GM18507 (cell line): Measurements from ENCODE around the gene AGL.
"Not testable (repeated sequence)": the region's sequence is repeated elsewhere in the genome, so short reads cannot be mapped to it uniquely, and the experiment has no call there.

ENCODE experiments used
- DNase-seq: peaks from one replicate; pipeline ENCODE4 v3.0.0; 2011; ENCODE audit warnings: low read depth; ENCODE audit not compliant: insufficient read length; ENCODE audit errors: extremely low spot score
- FAIRE-seq: peaks from 2 replicates; lab custom pipeline; 2011; peaks lifted over from hg19 to GRCh38; lab: Jason Lieb, UNC

AGL gene

DNA sequence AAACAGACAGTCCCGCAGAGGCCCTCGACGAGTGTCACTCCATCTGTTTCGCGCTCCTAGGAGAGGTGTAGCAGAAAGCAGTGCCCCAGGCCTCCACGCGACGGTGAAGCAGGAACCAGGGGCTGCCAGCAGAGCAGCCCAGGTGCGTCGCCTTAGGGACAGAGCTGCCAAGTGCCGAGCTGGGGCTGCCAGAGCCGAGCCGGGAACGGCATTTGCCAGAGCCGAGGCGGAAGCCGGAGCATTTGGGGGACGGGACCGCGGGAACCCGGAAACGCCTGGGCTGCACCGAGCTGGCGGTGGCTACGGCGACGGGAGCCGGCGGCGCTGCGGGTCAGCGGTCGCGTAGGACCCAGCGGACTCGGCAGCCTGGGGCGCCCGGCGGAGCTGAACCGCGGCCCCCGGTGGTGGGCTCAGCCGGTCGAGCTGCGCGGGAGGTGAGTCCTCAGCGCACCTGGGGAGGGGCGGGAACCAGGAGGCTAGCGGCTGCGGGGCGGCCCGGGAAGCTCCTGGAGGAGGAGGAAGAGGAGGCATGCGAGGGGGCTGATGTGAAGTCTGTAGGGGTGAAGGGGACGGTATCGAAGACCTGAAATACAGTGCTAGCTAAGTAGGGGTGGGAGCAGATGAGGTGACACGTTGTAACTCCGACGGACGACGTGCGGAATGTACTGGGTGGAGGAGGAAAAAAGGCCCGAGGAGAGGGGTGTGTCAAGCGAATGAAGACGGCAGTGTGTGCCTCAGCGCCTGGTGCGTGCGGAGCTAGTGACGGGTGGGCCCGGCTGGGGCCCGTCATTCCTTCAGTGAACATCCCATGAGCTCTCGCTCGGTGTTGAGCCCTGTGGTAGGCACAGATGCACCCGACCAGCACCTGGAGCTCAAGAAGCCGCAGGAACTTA is 119.8 kb downstream of the AGL start, which contains the start of gene SLC35A3:
Gene SLC35A3 (plus strand): TSS at position 268 of the 893 bp plus-strand sequence. CDS start 23,559 bp downstream, outside the sequence.
- FAIRE-seq = peak; percentile 74
- DNase-seq = peak; percentile 84

DNA sequence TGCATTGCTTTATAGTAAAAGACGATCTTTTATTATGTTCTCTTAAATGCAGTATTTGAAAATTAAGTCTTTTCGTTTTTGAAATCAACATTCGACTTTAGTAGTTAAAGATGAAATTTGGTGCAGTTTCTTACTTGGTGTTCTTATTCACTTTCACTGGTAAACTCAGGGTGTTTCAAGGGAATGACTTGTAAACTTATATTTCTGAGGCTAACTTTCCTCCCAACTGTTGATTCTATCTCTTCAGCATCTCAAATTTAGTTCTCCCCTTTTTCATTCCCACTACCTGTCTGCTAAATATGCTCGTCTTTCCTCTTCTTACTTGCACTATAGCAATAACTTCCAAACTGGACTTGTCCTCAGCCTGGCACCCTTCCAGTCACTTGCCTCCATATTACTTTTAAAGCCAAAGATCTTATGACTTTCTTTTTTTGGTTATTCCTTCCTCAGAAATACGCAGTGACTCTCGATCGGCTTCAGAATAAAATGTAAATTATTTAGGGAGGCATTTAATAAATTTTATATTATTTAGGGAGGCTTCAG is 120.6 kb downstream of the AGL start:
- FAIRE-seq (peak; percentile 31), DNase-seq (no peak)

DNA sequence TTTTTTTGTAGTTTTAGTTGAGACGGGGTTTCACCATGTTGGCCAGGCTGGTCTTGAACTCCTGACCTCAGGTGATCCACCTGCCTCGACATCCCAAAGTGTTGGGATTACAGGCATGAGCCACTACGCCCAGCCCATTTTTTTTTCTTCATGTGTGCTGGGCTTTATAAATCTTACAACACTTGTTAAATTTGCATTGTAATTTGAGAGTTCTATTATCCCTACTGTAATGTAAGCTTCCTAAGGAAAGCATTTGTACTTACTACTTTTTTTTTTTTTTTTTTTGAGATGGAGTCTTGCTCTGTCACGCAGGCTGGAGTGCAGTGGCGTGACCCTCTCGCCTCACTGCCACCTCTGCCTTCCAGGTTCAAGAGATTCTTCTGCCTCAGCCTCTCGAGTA is 121.9 kb downstream of the AGL start:
- not testable (repeated sequence) for FAIRE-seq, DNase-seq
